Activated naive CD8-positive, alpha-beta T cell treated with anti-CD3 and anti-CD28 coated beads, Interleukin-2, amount 50 U/mL, for 16 hours (primary cell): ENCODE results near the gene OGT.
A peak's percentile ranks its signal among the peaks of the same experiment; 100 is the strongest.
"Not testable (repeated sequence)": the region's sequence is repeated elsewhere in the genome, so short reads cannot be mapped to it uniquely, and the experiment has no call there.

Experiments
- DNase-seq: peaks from one replicate; pipeline ENCODE4 v3.0.0-alpha.2; 2020; ENCODE audit warnings: low read depth, low spot score

OGT gene

DNA sequence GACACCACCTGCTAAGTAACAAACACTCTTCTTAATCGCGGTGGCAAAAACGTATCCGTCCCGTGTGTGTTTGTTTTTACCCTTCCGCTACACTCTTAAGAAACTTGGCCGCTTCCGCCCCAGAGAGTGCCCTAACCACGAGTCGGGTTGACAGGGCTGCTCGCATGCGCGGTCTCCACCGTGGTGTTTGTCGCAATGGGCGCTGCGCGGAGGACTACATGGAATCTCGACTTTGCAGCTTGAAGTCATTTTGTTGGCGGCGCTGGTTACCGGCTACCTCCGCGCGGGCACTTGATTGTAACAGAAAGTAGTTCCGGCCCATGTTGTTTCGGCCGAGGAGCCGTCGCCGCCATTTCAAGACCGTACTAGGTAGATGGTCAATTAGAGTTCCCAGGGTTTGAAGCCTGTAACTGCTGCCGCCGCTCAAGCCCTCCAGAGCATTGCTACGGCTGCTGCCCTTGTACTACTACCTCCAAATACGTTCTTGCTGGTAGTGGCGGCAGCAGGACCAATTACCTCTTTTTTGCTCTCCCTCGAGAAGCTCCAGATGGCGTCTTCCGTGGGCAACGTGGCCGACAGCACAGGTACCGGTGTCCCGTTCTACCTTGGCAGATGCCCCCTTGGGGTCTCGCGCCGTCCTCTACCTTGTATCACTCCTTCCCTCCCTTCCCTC lies at the start of gene OGT:
Gene OGT (plus strand): TSS at position 352 of the 673 bp plus-strand sequence. CDS start 196 bp downstream, at position 548.
- DNase-seq: peak; percentile 76

DNA sequence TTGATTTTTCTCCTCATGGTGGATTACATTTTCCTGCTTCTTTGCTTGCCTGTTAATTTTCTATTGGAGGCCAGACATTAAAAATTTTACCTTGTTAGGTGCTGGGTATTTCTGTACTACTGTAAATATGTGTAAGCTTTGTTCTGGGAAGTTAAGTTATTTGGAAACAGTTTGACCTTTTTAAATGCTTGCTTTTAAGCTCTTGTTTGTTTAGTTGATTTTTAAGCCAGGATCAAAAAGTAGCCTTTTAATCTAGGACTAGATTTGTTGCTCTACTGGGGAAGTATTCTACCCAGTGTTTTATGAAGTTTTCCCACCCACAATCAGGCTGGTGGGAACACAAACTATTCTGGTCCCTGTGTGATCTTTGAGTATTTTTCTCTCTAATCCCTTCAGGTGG lies 45.1 kb upstream of the OGT start:
- no peak for DNase-seq

GRCh38 chrX:71489540-71489939 lies 43.4 kb upstream of the OGT start:
- no peak for DNase-seq

GRCh38 chrX:71492231-71493065 lies 40.5 kb upstream of the OGT start:
- peak; percentile 1 for DNase-seq

DNA sequence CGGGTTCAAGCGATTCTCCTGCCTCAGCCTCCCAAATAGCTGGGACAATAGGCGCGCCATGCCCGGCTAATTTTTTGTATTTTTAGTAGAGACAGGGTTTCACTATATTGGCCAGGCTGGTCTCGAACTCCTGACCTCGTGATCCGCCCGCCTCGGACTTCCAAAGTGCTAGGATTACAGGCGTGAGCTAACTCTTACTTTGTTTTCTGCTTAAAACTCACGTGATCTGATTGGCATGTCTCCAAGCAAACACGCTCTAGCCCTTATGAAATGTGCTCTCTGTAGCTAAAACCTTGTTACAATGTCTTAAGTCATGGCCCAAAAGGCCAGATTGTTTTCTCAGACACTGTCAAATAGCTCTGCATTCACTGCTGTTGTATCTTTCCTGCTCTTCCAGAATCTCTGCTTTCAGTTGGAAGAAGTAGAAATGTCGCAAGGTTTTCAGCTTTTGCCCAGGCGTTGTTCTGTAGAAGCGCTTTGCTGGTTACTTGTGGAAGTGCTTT lies 39.7 kb upstream of the OGT start:
- DNase-seq: no peak

GRCh38 chrX:71495979-71496378 lies 36.9 kb upstream of the OGT start:
- DNase-seq: not testable (repeated sequence)

DNA sequence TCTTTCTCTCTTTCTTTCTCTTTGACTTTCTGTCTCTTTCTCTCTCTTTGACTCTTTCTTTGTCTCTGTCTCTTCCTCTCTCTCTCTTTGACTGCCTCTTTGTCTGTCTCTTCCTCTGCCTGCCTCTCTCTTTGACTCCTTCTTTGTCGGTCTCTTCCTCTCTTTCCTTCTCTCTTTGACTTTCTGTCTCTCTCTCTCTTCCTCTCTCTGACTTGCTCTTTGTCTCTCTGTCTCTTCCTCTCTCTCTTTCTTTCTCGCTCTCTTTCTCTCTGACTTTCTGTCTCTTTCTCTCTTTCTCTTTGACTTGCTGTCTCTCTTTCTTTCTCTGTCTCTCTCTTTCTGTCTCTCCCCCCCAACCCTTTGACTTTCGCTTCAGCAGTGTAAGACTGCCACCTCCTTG lies 36.4 kb upstream of the OGT start:
- no peak for DNase-seq

DNA sequence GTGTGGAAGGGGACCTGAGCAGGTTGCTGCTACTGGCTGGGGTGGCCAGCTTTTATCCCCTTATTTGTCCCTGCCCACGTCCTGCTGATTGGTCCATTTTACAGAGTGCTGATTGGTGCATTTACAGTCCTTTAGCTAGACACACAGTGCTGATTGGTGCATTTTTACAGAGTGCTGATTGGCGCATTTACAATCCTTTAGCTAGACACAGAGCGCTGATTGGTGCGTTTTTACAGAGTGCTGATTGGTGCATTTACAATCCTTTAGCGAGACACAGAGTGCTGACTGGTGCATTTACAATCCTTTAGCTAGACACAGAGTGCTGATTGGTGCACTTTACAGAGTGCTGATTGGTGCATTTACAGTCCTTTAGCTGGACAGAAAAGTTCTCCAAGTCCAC lies 30.8 kb upstream of the OGT start:
- DNase-seq: not testable (repeated sequence)

GRCh38 chrX:71504346-71504745 lies 28.6 kb upstream of the OGT start:
- no peak for DNase-seq

DNA sequence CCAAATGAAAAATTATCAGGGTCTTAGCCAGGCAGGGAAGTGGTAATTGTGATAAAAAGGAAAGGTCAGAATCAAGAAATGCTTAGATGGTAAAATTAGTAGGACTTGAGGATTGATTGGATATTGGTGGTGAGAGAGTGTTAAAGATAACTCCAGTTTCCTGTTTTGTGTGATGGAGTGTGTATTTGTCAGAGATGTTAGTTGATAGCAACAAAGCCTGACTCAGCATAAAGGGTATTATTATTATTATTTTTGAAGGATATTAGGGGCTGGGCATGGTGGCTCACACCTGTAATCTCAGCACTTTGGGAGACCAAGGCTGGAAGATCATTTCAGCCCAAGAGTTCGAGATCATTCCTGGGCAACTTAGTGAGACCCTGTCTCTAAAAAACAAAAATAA lies 23.6 kb upstream of the OGT start:
- DNase-seq: no peak

- no peak for DNase-seq
Measured at GRCh38 chrX:71510161-71510560, 22.7 kb upstream of the OGT start.

DNA sequence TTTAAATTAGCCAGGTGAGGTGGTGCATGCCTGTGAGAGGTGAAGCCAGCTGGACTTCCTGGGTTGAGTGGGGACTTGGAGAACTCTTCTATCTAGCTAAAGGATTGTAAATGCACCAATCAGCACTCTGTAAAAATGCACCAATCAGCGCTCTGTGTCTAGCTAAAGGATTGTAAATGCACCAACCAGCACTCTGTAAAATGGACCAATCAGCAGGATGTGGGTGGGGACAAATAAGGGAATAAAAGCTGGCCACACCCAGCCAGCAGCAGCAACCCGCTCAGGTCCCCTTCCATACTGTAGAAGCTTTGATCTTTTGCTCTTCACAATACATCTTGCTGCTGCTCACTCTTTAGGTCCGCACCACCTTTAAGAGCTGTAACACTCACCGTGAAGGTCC lies 19.2 kb upstream of the OGT start:
- DNase-seq: not testable (repeated sequence)

GRCh38 chrX:71514367-71515037 lies 18.4 kb upstream of the OGT start:
- no peak for DNase-seq

GRCh38 chrX:71515038-71515396 lies 17.9 kb upstream of the OGT start:
- no peak for DNase-seq

DNA sequence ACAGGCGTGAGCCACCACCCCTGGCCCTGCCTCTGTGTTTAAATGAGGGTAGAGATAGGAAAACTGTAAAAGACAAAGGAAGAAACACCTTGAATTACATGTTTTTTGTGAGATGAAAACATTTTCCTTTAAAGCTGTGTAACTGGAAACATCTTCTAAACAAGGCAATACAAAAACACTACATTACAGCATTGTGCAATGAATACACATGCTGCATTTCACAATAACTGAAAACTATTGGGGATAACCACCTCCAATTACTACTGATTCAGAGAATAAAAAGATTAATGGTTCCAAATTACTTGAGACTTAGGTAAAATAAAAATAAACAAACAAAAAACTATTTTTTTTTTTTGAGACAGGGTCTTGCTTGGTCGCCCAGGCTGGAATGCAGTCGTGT lies 7.6 kb upstream of the OGT start:
- DNase-seq: no peak

DNA sequence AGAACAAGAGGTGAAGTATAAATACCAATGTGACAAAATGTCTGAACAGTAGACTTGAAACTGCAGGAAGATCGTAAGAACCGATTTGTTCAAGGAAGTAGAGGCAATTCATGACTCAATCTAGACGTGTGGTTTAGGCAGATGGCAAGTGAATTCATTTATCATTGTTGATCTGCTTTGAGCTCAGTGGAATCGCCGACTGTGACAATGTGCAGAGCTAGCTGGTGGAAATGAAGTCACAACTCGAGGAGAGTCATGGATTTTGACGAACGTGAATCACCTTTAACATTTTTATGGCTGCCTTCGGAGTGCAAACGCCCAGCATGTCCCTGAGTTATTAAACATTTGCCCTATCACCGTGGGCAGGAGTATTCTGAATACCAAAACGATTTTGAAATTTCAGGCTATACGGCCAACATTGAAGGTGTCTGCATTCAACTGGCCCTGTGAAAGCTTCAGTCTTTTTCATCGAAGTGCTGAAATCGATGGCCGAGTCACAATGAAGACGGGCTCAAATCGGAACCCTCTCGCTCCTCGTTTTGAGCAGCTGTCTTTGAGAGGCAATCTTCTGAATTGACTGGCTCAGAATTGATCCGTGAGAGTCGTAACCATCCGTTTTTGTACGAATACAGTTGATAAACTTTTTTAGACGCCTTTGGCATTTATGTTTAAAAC lies 689 bp upstream of the OGT start:
- peak; percentile 23 for DNase-seq

GRCh38 chrX:71533516-71533850 lies 579 bp downstream of the OGT start:
- no peak for DNase-seq

DNA sequence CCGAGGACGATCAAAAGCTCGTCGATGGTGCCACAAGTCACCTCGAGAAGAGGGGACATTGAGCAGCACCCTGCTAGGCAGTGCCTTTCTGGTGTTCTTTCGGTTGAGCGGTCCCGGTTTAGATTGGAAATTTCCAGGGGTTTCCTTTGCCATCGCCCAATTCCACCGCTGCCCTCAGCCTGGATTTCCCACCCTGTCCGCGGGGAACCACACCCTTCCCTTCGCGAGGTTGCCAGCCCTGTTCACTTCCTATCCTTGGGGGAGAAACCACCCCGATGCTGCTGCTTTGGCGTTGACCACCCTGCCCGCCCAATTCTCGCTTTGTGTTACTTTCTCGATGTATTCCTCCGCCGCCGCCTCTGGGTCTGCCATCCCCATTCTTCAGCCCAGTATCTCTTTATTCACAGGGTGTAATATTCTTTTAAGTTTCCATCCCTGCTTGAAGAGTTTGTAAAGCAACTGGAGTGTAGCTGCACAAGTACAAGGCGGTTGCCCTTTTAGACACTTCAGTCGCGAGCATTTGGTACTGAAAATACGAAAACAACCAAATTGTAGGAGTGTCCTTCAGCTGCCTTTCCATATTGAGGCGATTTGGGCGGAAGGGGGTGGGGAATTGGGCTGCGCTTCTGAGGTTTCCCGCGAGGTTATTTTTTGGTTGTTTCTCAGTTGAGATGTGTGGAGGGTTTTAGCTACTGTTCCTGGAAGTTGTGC lies 1.1 kb downstream of the OGT start:
- peak; percentile 21 for DNase-seq

- no peak for DNase-seq
Measured at GRCh38 chrX:71534773-71535544, 2.1 kb downstream of the OGT start.

DNA sequence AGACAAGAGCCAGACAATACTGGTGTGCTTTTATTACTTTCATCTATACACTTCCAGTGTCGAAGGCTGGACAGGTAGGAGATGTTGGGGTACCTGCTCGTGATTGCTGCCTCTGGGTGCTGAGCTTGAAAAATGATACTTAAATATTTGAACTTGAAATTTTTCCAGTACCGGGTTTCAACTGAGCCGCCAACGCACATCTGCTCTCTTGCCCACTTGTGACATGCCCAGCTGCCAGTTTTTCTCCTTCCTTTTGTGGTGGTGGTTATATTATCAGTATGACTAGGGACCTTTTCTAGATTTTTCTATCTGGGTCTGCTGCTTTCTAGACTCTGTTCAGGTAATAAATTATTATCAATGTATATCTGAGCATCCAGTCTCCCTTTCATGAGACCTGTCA lies 3.4 kb downstream of the OGT start:
- peak; percentile 11 for DNase-seq

DNA sequence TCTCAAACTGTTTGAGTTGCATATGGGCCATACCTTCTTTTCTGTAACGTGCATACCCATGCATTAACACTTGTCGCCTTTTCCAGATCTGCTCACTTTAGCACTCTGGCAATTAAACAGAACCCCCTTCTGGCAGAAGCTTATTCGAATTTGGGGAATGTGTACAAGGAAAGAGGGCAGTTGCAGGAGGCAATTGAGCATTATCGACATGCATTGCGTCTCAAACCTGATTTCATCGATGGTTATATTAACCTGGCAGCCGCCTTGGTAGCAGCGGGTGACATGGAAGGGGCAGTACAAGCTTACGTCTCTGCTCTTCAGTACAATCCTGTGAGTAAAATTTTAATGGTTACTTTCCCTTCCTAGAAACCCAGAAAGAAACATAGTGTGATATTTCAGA lies 4.8 kb downstream of the OGT start:
- DNase-seq: no peak
